GM06990 (cell line): ENCODE data around the gene CA5B.
A peak's percentile ranks its signal among the peaks of the same experiment; 100 is the strongest.
"Not testable (repeated sequence)": the region's sequence is repeated elsewhere in the genome, so short reads cannot be mapped to it uniquely, and the experiment has no call there.

Experiments used
- DNase-seq: peaks from one replicate; pipeline ENCODE4 v3.0.0-alpha.2; 2011; ENCODE audit not compliant: insufficient read length; ENCODE audit errors: extremely low read depth
- H3K27me3 ChIP-seq: replicated peaks from 2 replicates; pipeline ENCODE4 v1.6.0; 2011; ENCODE audit warnings: low read length; ENCODE audit not compliant: control insufficient read depth, insufficient read depth
- H3K36me3 ChIP-seq: 2 replicates; pipeline ENCODE4 v1.5.1; 2011; ENCODE audit warnings: low read length; ENCODE audit not compliant: control insufficient read depth, insufficient read depth
- H3K4me3 ChIP-seq: replicated peaks from 2 replicates; pipeline ENCODE4 v1.5.1; 2011; ENCODE audit warnings: low read depth, mild to moderate bottlenecking, control low read depth, low read length
- CTCF ChIP-seq: IDR thresholded peaks from 2 replicates; pipeline ENCODE4 v1.5.1; 2011; ENCODE audit warnings: low read length, control low read depth, mild to moderate bottlenecking, inconsistent platforms; ENCODE audit not compliant: insufficient read depth, poor library complexity, severe bottlenecking

The CA5B gene

GRCh38 chrX:15724911-15725310, 13.2 kb upstream of the CA5B start:
- no peak for DNase-seq
- no peak overlapping the region for H3K4me3 ChIP-seq
- H3K27me3 ChIP-seq, result no peaks in the 10 kb centered on the region
- no peak for TF ChIP-seq CTCF
- no peaks in the 10 kb centered on the region for H3K36me3 ChIP-seq

- H3K36me3 ChIP-seq, H3K4me3 ChIP-seq, DNase-seq: not testable (repeated sequence)
Observed at GRCh38 chrX:15731368-15731767, 6.7 kb upstream of the CA5B start.

GRCh38 chrX:15737190-15737958, 696 bp upstream of the CA5B start:
- Histone ChIP-seq H3K36me3 (no peaks in the 10 kb centered on the region), H3K4me3 (peak overlapping the region; percentile 50), H3K27me3 (no peaks in the 10 kb centered on the region)
- TF ChIP-seq CTCF, result no peak
- no peak for DNase-seq

More at GRCh38 chrX:15731368-15731767, 6.7 kb upstream of the CA5B start:
- not testable (repeated sequence) for H3K27me3 ChIP-seq

- no peak overlapping the region for H3K4me3 ChIP-seq
- H3K36me3 ChIP-seq, result no peaks in the 10 kb centered on the region
- no peak for DNase-seq
- H3K27me3 ChIP-seq, result no peaks in the 10 kb centered on the region
- no peak for TF ChIP-seq CTCF
Observed at GRCh38 chrX:15739886-15740285, 1.8 kb downstream of the CA5B start.

- no peak for DNase-seq
- Histone ChIP-seq H3K36me3 (no peaks in the 10 kb centered on the region), H3K27me3 (no peaks in the 10 kb centered on the region), H3K4me3 (no peak overlapping the region)
- TF ChIP-seq CTCF, result no peak
Observed at GRCh38 chrX:15744181-15744867, 6.3 kb downstream of the CA5B start.

- DNase-seq, result no peak
- no peaks in the 10 kb centered on the region for H3K27me3 ChIP-seq
- H3K4me3 ChIP-seq, result no peak overlapping the region
- TF ChIP-seq CTCF, result no peak
- H3K36me3 ChIP-seq, result no peaks in the 10 kb centered on the region
Observed at GRCh38 chrX:15745179-15745578, 7.1 kb downstream of the CA5B start.

GRCh38 chrX:15746651-15747050, 8.6 kb downstream of the CA5B start:
- H3K36me3 ChIP-seq, DNase-seq, H3K4me3 ChIP-seq, H3K27me3 ChIP-seq: not testable (repeated sequence)
